DOHH2 (cell line): ENCODE measurements around the gene CDC42EP1.

Experiments used
- H3F3A ChIP-seq: fragments of 200-600 bp; sonication (generic), shearing (Covaris generic); 2 replicates; pipeline ENCODE4 v1.6.0; 2016; ENCODE audit warnings: antibody characterized with exemption, mild to moderate bottlenecking; ENCODE audit not compliant: control insufficient read depth, insufficient read depth
- H3K27ac ChIP-seq: fragments of 200-600 bp; sonication (generic); 2 replicates; pipeline ENCODE4 v1.5.1; 2014; ENCODE audit warnings: low read depth, mild to moderate bottlenecking, low read length, moderate library complexity
- H3K27me3 ChIP-seq: fragments of 200-600 bp; sonication (generic); 2 replicates; pipeline ENCODE4 v1.6.1; 2014; ENCODE audit warnings: mild to moderate bottlenecking, low read length, mixed read lengths; ENCODE audit not compliant: control insufficient read depth
- H3K36me3 ChIP-seq: fragments of 200-600 bp; sonication (generic); 2 replicates; pipeline ENCODE4 v1.6.1; 2014; ENCODE audit warnings: mild to moderate bottlenecking, low read length, moderate library complexity, mixed read lengths; ENCODE audit not compliant: control insufficient read depth
- H3K4me1 ChIP-seq: fragments of 200-600 bp; sonication (generic); 2 replicates; pipeline ENCODE4 v1.6.1; 2014; ENCODE audit warnings: mild to moderate bottlenecking, low read length, mixed read lengths; ENCODE audit not compliant: control insufficient read depth
- H3K4me2 ChIP-seq: fragments of 200-600 bp; sonication (generic); 2 replicates; pipeline ENCODE4 v1.6.0; 2014; ENCODE audit warnings: mild to moderate bottlenecking, low read length, moderate library complexity
- H3K4me3 ChIP-seq: fragments of 200-600 bp; sonication (generic); 2 replicates; pipeline ENCODE4 v1.5.1; 2014; ENCODE audit warnings: mild to moderate bottlenecking, low read length, mixed read lengths
- H3K79me2 ChIP-seq: fragments of 200-600 bp; sonication (generic); 2 replicates; pipeline ENCODE4 v1.6.1; 2014; ENCODE audit warnings: mild to moderate bottlenecking, low read length, mixed read lengths; ENCODE audit not compliant: control insufficient read depth
- H3K9me2 ChIP-seq: fragments of 200-600 bp; sonication (generic); replicated peaks from 2 replicates; pipeline ENCODE4 v1.6.1; 2014; ENCODE audit warnings: mild to moderate bottlenecking, low read length, mixed read lengths; ENCODE audit not compliant: control insufficient read depth
- H3K9me3 ChIP-seq: fragments of 200-600 bp; sonication (generic); 2 replicates; pipeline ENCODE4 v1.6.1; 2014; ENCODE audit warnings: antibody characterized with exemption, low read length, mixed read lengths; ENCODE audit not compliant: control insufficient read depth, insufficient read depth
- H4K20me1 ChIP-seq: fragments of 200-600 bp; sonication (generic); 2 replicates; pipeline ENCODE4 v1.6.0; 2014; ENCODE audit warnings: low read depth, mild to moderate bottlenecking, antibody characterized with exemption, low read length, moderate library complexity; ENCODE audit not compliant: control insufficient read depth, insufficient read depth
- CTCF ChIP-seq: fragments of 200-600 bp; sonication (generic); IDR thresholded peaks from one replicate; pipeline ENCODE4 v1.5.1; 2014; ENCODE audit warnings: antibody characterized with exemption, mild to moderate bottlenecking, low read depth, low read length; ENCODE audit not compliant: poor library complexity, severe bottlenecking
- EZH2phosphoT487 ChIP-seq: fragments of 200-600 bp; sonication (generic); IDR thresholded peaks from 2 replicates; pipeline ENCODE4 v1.6.1; 2017; ENCODE audit warnings: borderline replicate concordance, mild to moderate bottlenecking, antibody characterized with exemption, low read length, moderate library complexity, mixed read lengths

CDC42EP1 gene

GRCh38 chr22:37591823-37592404, 31.6 kb downstream of the CDC42EP1 start:
- Histone ChIP-seq H3K4me3 (peak overlapping the region; percentile 53), H3K27me3 (peaks cover 31% of the 10 kb centered on the region), H3F3A (no peaks in the 10 kb centered on the region), H3K4me2 (peak overlapping the region; percentile 52), H3K9me3 (no peaks in the 10 kb centered on the region), H3K27ac (no peak overlapping the region), H3K4me1 (peaks cover 5% of the 10 kb centered on the region), H3K9me2 (no peaks in the 10 kb centered on the region), H3K79me2 (no peaks in the 10 kb centered on the region), H3K36me3 (no peaks in the 10 kb centered on the region), H4K20me1 (no peaks in the 10 kb centered on the region)
- no peak for TF ChIP-seq CTCF
- no peak for TF ChIP-seq EZH2phosphoT487

DNA sequence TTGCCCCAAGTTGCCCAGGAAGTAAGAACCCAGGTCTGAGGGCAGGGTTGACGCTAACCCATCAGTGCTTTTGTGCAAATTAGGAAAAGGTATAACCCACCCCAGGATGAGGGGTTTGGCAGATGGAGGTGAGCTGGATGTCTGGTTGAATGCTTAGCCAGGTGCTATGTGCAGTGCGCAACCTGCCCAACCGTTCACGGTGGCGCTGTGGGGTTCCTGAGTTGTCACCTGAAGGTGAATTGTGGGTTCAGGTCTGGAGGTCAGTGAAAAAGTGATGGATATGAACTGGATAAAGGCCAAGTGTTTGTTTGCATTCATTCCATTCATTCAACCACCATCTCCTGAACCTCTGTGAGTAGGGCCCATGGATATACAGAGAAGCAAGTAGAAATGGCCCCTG, 34.0 kb downstream of the CDC42EP1 start:
- TF ChIP-seq CTCF (no peak), EZH2phosphoT487 (no peak)
- no peaks in the 10 kb centered on the region for H3K79me2 ChIP-seq
- no peak overlapping the region for H3K27ac ChIP-seq
- no peaks in the 10 kb centered on the region for H3K9me3 ChIP-seq
- H3F3A ChIP-seq: no peaks in the 10 kb centered on the region
- H3K4me3 ChIP-seq: no peak overlapping the region
- peaks cover 5% of the 10 kb centered on the region for H3K4me1 ChIP-seq
- H3K9me2 ChIP-seq: no peaks in the 10 kb centered on the region
- no peaks in the 10 kb centered on the region for H3K36me3 ChIP-seq
- peaks cover 15% of the 10 kb centered on the region for H3K27me3 ChIP-seq
- H3K4me2 ChIP-seq: no peak overlapping the region
- no peaks in the 10 kb centered on the region for H4K20me1 ChIP-seq

DNA sequence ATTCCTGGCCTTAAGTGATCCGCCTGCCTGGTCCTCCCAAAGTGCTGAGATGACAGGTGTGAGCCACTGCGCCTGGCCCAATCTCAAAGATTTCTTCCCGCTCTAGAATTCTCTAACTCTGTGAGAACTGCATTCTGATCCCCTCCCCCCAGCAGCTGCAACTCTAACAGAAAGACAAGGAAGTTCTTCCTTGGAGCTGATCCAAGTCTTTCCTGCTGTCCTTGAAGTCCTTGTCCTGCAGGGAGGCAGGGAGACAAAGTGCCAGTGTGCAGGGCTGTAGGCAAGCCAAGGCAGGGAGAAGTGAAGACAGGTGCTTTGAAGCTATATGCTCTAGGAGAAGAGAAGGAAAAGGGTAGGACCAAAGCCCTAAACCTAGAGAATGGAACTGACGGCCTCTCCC, 38.9 kb downstream of the CDC42EP1 start:
- Histone ChIP-seq H3K9me3 (no peaks in the 10 kb centered on the region), H4K20me1 (no peaks in the 10 kb centered on the region), H3K4me3 (no peak overlapping the region), H3K4me2 (no peak overlapping the region), H3K36me3 (no peaks in the 10 kb centered on the region), H3K4me1 (no peaks in the 10 kb centered on the region), H3K27ac (no peak overlapping the region), H3K27me3 (peaks cover 21% of the 10 kb centered on the region), H3K9me2 (no peaks in the 10 kb centered on the region), H3K79me2 (no peaks in the 10 kb centered on the region), H3F3A (no peaks in the 10 kb centered on the region)
- no peak for TF ChIP-seq EZH2phosphoT487
- TF ChIP-seq CTCF: no peak

GRCh38 chr22:37601203-37601539, 40.9 kb downstream of the CDC42EP1 start:
- Histone ChIP-seq H4K20me1 (no peaks in the 10 kb centered on the region), H3F3A (no peaks in the 10 kb centered on the region), H3K27ac (no peak overlapping the region), H3K4me3 (no peak overlapping the region), H3K9me3 (no peaks in the 10 kb centered on the region), H3K4me1 (peaks cover 7% of the 10 kb centered on the region), H3K9me2 (no peaks in the 10 kb centered on the region), H3K27me3 (peaks cover 21% of the 10 kb centered on the region), H3K4me2 (no peak overlapping the region), H3K79me2 (no peaks in the 10 kb centered on the region), H3K36me3 (no peaks in the 10 kb centered on the region)
- no peak for TF ChIP-seq CTCF
- no peak for TF ChIP-seq EZH2phosphoT487
